ENCODE measurements around the gene OCSTAMP. TPM values are rescaled to one million over a fixed set of nuclear protein-coding genes. Genes with fewer than 3 reads are reported as not detected.

Gene OCSTAMP
- total and polyA plus RNA-seq, 7 donors: not detected

GRCh38 chr20:46547995-46548394 lies 2.5 kb downstream of the OCSTAMP start:
- no peak for DNase-seq
- Histone ChIP-seq H3K4me3 (no peak overlapping the region), H3K4me1 (no peaks in the 10 kb centered on the region), H3K36me3 (no peaks in the 10 kb centered on the region), H3K27me3 (no peaks in the 10 kb centered on the region), H3K9me3 (no peaks in the 10 kb centered on the region), H3K27ac (no peak overlapping the region)
- whole genome bisulfite sequencing, 2 donors: 84 to 89% methylated on average over 6 of the region's 6 CpGs
- intact Hi-C loops (cut with DNase I): no loop called here
- TF ChIP-seq EP300 (IDR thresholded peaks at IDR 0.05) (no peak), POLR2A (IDR thresholded peaks at IDR 0.05) (no peak), POLR2AphosphoS5 (IDR thresholded peaks at IDR 0.05) (no peak)
- TF ChIP-seq, protein P1, sequence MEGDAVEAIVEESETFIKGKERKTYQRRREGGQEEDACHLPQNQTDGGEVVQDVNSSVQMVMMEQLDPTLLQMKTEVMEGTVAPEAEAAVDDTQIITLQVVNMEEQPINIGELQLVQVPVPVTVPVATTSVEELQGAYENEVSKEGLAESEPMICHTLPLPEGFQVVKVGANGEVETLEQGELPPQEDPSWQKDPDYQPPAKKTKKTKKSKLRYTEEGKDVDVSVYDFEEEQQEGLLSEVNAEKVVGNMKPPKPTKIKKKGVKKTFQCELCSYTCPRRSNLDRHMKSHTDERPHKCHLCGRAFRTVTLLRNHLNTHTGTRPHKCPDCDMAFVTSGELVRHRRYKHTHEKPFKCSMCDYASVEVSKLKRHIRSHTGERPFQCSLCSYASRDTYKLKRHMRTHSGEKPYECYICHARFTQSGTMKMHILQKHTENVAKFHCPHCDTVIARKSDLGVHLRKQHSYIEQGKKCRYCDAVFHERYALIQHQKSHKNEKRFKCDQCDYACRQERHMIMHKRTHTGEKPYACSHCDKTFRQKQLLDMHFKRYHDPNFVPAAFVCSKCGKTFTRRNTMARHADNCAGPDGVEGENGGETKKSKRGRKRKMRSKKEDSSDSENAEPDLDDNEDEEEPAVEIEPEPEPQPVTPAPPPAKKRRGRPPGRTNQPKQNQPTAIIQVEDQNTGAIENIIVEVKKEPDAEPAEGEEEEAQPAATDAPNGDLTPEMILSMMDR (IDR thresholded peaks at IDR 0.05): no peak

DNA sequence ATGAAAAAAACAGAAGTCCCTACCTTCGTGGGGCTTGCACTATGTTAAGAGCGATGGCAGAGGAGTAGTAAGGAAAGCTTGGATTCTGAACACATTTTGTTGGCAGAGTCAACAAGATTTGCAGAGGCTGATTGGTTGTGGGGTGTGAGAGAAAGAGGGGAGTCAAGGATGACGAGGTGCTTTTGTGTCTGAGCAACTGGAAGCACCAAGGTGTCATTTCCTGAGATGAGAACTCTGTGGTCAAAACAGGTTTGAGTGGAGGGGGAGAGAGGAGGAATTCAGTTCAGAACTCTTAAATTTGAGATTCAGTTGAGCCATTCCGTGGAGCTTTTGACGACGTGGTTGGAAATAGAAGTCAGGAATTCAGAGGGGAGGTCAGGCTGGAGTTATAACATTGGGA lies 3.5 kb downstream of the OCSTAMP start:
- no peaks in the 10 kb centered on the region for H3K9me3 ChIP-seq
- H3K27me3 ChIP-seq: peaks cover 0 to 4% (median 0%) of the 10 kb centered on the region in 3 donors
- H3K36me3 ChIP-seq: no peaks in the 10 kb centered on the region
- 70 to 79% methylated on average over 6 of the region's 6 CpGs for WGBS, 2 donors
- TF ChIP-seq EP300 (IDR thresholded peaks at IDR 0.05) (no peak), POLR2A (IDR thresholded peaks at IDR 0.05) (no peak), POLR2AphosphoS5 (IDR thresholded peaks at IDR 0.05) (no peak)
- TF ChIP-seq, protein P1 (IDR thresholded peaks at IDR 0.05): no peak
- intact Hi-C loops (cut with DNase I): no loop called here
- no peak overlapping the region for H3K27ac ChIP-seq
- DNase-seq: no peak
- no peaks in the 10 kb centered on the region for H3K4me1 ChIP-seq
- H3K4me3 ChIP-seq: no peak overlapping the region

DNA sequence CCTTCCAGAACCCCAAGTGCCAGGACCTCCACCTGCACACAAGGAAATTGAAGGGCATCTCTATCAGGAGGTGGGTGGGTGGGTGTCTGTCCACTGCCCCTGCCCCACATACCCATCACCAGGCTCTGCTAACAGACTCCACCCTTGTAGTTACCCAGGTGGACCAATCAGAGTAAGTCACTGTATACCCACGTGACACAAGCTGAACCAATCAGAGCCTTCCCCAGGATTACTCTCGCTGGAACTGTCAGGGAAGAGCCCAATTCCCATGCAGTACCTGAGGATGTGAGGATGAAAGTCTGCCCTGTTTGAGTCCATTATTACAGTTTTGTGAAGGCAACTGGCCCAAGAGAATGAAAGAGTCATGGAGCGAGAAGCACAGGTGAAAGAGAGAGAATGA lies 4.2 kb downstream of the OCSTAMP start:
- Histone ChIP-seq H3K36me3 (no peaks in the 10 kb centered on the region), H3K27ac (no peak overlapping the region), H3K4me1 (no peaks in the 10 kb centered on the region), H3K9me3 (no peaks in the 10 kb centered on the region), H3K4me3 (no peak overlapping the region), H3K27me3 (peaks cover 0 to 9% (median 0%) of the 10 kb centered on the region in 3 donors)
- TF ChIP-seq POLR2AphosphoS5 (IDR thresholded peaks at IDR 0.05): no peak
- no peak for TF ChIP-seq EP300 (IDR thresholded peaks at IDR 0.05)
- TF ChIP-seq, protein P1 (IDR thresholded peaks at IDR 0.05): no peak
- TF ChIP-seq POLR2A (IDR thresholded peaks at IDR 0.05): no peak
- 83 to 93% methylated on average over 3 of the region's 3 CpGs for WGBS, 2 donors
- no peak for DNase-seq
- intact Hi-C loops (cut with DNase I): no loop called here

GRCh38 chr20:46545827-46546138 lies 4.7 kb downstream of the OCSTAMP start:
- no peak for TF ChIP-seq POLR2A (IDR thresholded peaks at IDR 0.05)
- TF ChIP-seq, protein P1 (IDR thresholded peaks at IDR 0.05): no peak
- no peak for TF ChIP-seq POLR2AphosphoS5 (IDR thresholded peaks at IDR 0.05)
- TF ChIP-seq EP300 (IDR thresholded peaks at IDR 0.05): no peak
- DNase-seq: no peak
- H3K36me3 ChIP-seq: no peaks in the 10 kb centered on the region
- H3K4me3 ChIP-seq: no peak overlapping the region
- intact Hi-C loops (cut with DNase I): no loop called here
- H3K27ac ChIP-seq: no peak overlapping the region
- H3K4me1 ChIP-seq: no peaks in the 10 kb centered on the region
- H3K27me3 ChIP-seq: peaks cover 0 to 12% (median 0%) of the 10 kb centered on the region in 3 donors
- 87 to 93% methylated on average over 9 of the region's 9 CpGs for WGBS, 2 donors
- H3K9me3 ChIP-seq: no peaks in the 10 kb centered on the region

GRCh38 chr20:46545077-46545826 lies 5.2 kb downstream of the OCSTAMP start:
- intact Hi-C loops (cut with DNase I): no loop called here
- TF ChIP-seq POLR2AphosphoS5 (IDR thresholded peaks at IDR 0.05) (no peak), POLR2A (IDR thresholded peaks at IDR 0.05) (no peak), EP300 (IDR thresholded peaks at IDR 0.05) (no peak)
- TF ChIP-seq, protein P1 (IDR thresholded peaks at IDR 0.05): no peak
- Histone ChIP-seq H3K27ac (no peak overlapping the region), H3K27me3 (peaks cover 0 to 12% (median 0%) of the 10 kb centered on the region in 3 donors), H3K4me1 (no peaks in the 10 kb centered on the region), H3K36me3 (no peaks in the 10 kb centered on the region), H3K4me3 (no peak overlapping the region), H3K9me3 (no peaks in the 10 kb centered on the region)
- DNase-seq: no peak
- 72 to 88% methylated on average over 14 of the region's 14 CpGs for whole genome bisulfite sequencing, 2 donors
